Coronary artery (tissue), 2 donors: ENCODE results near the gene FBXL13.
A peak's percentile ranks its signal among the peaks of the same experiment; 100 is the strongest.

Experiments used
- DNase-seq: peaks from one replicate; pipeline ENCODE4 v3.0.0-alpha.2; 2017; ENCODE audit warnings: low spot score
- H3K27ac ChIP-seq, 2 donors: fragments of 200-600 bp; sonication (generic); one replicate each; pipeline ENCODE4 v1.5.1; 2016 to 2019
- H3K4me3 ChIP-seq: fragments of 200-600 bp; sonication (generic); 2 replicates; pipeline ENCODE4 v1.5.1; 2016; ENCODE audit warnings: mild to moderate bottlenecking, moderate library complexity
- TF ChIP-seq, protein P1 (sequence below): fragments of 200-600 bp; sonication (generic); IDR thresholded peaks from one replicate; pipeline ENCODE4 v1.5.1; 2019; ENCODE audit warnings: antibody characterized with exemption

The FBXL13 gene

DNA sequence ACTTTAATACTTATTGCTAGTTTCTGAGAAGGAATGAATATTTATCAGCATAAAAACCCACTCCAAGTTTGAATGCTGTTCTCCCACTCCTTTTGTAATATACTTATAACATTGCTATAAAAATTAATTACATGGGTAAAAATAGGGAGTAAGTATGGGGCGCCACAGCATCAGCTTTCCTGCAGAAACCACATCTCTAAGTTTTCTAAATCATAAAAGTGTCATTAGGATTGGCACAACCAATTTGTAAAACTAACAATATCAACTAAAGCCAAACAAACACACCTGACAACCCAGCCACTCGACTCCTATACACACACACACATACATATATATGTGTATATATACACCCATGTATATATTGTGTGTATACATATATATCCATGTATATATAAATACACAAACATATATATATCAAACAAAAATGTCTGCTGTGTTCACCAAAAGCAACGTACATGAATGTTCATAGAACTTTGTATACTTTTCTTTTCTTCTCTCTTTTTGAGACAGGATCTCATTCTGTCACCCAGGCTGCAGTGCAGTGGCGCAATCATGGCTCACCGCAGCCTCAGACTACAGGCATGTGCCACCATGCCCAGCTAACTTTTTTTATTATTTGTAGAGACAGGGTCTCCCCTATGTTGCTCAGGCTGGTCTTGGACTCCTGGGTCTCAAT lies 176.6 kb downstream of the FBXL13 start:
- no peak for DNase-seq
- Histone ChIP-seq H3K27ac (peak overlapping the region in 1 of 2 donors; percentile 23), H3K4me3 (no peak overlapping the region)
- TF ChIP-seq, protein P1, sequence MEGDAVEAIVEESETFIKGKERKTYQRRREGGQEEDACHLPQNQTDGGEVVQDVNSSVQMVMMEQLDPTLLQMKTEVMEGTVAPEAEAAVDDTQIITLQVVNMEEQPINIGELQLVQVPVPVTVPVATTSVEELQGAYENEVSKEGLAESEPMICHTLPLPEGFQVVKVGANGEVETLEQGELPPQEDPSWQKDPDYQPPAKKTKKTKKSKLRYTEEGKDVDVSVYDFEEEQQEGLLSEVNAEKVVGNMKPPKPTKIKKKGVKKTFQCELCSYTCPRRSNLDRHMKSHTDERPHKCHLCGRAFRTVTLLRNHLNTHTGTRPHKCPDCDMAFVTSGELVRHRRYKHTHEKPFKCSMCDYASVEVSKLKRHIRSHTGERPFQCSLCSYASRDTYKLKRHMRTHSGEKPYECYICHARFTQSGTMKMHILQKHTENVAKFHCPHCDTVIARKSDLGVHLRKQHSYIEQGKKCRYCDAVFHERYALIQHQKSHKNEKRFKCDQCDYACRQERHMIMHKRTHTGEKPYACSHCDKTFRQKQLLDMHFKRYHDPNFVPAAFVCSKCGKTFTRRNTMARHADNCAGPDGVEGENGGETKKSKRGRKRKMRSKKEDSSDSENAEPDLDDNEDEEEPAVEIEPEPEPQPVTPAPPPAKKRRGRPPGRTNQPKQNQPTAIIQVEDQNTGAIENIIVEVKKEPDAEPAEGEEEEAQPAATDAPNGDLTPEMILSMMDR: no peak

- DNase-seq: no peak
- TF ChIP-seq, protein P1: no peak
- H3K4me3 ChIP-seq: no peak overlapping the region
- H3K27ac ChIP-seq: peak overlapping the region in 1 of 2 donors; percentile 38
These were observed 177.4 kb downstream of the FBXL13 start for GRCh38 chr7:102897211-102897631.

- Histone ChIP-seq H3K4me3 (no peak overlapping the region), H3K27ac (peak overlapping the region; percentile 48 to 80)
- TF ChIP-seq, protein P1: no peak
- no peak for DNase-seq
These were observed 178.0 kb downstream of the FBXL13 start for GRCh38 chr7:102896585-102896984.

DNA sequence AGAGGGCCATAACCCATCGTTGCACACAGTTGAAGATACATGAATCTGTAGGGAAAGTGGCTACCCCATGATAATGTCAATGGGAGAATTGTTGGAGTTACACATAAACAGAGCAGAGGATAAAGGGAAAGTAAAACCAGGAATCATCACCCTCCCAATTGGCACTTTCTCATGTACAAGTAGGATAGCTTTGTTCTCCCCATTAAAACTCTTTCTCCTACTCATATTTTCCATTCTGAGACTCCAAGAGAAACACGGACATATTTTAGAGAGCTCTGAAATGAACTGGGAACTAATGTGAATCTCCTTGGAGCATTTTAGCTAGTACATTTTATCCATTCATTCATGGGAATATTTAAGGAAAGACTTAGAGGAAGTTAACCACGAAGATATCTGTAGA lies 179.0 kb downstream of the FBXL13 start:
- Histone ChIP-seq H3K4me3 (peak overlapping the region; percentile 14), H3K27ac (peak overlapping the region; percentile 48 to 80)
- no peak for DNase-seq
- TF ChIP-seq, protein P1: no peak

- no peak overlapping the region for H3K4me3 ChIP-seq
- TF ChIP-seq, protein P1: no peak
- no peak for DNase-seq
- H3K27ac ChIP-seq: peak overlapping the region; percentile 10 to 47
These were observed 181.8 kb downstream of the FBXL13 start for GRCh38 chr7:102892631-102893278.

- peak overlapping the region; percentile 24 to 47 for H3K27ac ChIP-seq
- TF ChIP-seq, protein P1: no peak
- DNase-seq: no peak
- H3K4me3 ChIP-seq: no peak overlapping the region
These were observed 182.8 kb downstream of the FBXL13 start for GRCh38 chr7:102891693-102892261.
